ENCODE results near the gene CALML5. TPM values are rescaled to one million over a fixed set of nuclear protein-coding genes. Genes with fewer than 3 reads are reported as not detected.

CALML5 gene, protein sequence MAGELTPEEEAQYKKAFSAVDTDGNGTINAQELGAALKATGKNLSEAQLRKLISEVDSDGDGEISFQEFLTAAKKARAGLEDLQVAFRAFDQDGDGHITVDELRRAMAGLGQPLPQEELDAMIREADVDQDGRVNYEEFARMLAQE
- 16.6 TPM for total RNA-seq

DNA sequence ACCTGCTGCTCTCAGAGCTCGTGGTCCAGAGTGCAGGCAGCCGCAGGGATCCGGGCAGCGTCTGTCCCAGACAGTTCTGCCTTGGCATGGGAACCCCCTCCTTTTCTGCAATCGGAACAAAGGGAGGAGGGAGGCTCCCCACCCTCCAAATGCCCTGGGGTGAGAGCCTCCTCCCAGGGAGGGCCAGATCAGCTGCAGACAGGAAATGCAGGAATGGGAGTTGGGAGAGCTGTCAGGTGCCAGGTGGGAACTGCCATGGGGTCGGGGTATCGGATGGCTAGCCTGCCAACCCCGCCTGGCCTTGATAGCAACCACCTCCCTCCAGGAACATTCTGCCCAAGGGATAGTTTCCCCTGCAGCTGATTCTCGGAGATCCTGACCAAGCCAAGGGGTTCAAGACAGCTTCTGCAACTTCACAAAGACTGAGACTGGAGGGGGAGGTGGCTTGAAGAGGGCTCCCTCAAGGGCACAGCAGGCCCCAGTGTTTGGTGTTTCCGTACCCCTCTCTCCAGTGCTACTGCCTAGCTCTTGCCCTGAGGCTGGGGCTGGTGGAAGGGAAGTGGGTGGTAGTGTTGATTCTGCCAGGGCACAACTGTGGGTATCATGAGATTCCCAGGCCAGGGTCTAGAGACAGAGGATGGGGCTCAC lies at the start of gene CALML5:
Gene CALML5, minus strand, starts transcription at position 78 of the 648 bp plus-strand sequence. CDS start 132 bp downstream, outside the sequence.
- no peak for ATAC-seq

DNA sequence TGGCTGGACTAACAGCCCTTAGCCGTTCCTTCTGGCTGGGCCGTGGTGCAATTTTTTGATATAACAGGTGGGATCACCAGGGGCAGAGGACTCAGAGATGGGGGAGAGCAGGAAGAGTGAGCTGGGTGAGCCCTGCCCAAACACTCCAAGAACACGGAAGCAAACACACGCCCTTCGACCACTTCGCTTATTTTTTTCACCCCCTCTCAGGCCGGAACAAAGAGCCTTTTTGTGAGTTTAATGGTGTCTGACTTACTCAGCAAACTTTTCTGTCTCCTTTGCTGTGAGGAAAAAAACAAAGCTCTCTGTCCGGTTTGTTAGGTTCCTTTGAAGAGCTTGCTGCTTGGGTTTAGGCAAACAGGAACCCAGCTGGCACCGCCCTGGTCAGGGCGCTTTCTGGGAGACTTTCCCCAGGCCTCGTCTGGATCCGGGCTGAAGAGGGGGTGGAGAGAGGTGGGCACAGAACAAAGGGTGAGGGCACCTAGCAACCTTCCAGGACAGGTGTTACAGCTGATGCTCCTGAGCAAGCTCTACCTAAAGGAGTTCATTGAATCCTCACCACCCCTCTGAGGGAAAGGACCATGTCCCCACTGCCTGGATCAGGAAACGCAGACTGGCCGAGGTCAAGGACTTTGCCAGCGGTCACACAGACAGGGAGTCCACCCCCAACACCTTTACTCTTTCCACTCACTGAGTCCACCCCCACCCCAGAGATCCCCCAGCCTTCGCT lies 48.7 kb upstream of the CALML5 start:
- peak; percentile 14 for ATAC-seq

DNA sequence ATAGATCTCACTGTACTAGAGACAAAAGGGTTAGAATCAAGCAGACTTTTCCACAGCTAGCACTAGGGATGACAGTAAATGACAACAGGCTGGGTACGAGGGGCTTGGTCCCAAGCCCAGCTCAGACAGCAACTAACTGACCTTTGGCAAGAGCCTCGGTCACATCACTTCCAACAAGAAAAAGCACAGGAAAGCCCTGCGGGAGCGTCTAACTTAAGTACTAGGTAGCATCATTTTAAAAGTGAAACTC lies 48.2 kb upstream of the CALML5 start:
- ATAC-seq = no peak

DNA sequence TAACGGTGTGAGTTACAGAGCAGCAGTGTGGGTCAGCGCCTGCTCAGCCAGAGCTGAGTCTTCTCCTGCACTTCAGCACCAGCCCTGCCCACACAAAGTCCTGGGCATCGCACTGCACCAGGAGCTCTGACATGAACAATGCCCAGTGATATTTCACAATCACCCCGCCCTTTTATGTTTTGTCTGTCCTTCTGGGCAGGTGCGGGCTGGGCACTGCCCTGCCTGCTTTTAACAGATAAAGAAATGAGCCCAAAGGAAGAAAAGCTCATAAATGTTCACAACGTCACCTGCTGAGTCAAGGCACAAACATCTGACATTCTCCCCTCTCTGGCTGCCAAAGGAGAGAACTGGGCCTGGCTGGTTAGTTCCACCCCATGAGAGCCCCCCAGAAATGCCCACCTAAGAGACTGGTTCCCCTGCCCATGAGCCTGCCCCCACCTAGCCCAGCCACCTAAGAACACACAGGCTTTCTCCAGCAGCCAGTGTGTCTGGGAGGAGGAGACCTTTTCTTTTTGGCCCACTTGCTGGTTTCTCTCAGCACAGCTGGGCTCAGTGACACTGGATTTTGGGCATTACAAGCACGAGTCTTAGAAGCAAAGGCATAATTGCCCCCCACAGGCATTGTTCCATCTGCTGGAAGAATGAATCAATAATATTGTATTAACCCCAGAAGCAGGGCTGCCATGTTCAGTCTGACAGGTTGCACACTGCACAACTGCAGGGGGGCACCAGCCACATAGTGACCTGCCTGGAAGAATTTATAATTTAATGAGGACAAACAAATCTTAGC lies 47.7 kb upstream of the CALML5 start:
- ATAC-seq = peak; percentile 60

DNA sequence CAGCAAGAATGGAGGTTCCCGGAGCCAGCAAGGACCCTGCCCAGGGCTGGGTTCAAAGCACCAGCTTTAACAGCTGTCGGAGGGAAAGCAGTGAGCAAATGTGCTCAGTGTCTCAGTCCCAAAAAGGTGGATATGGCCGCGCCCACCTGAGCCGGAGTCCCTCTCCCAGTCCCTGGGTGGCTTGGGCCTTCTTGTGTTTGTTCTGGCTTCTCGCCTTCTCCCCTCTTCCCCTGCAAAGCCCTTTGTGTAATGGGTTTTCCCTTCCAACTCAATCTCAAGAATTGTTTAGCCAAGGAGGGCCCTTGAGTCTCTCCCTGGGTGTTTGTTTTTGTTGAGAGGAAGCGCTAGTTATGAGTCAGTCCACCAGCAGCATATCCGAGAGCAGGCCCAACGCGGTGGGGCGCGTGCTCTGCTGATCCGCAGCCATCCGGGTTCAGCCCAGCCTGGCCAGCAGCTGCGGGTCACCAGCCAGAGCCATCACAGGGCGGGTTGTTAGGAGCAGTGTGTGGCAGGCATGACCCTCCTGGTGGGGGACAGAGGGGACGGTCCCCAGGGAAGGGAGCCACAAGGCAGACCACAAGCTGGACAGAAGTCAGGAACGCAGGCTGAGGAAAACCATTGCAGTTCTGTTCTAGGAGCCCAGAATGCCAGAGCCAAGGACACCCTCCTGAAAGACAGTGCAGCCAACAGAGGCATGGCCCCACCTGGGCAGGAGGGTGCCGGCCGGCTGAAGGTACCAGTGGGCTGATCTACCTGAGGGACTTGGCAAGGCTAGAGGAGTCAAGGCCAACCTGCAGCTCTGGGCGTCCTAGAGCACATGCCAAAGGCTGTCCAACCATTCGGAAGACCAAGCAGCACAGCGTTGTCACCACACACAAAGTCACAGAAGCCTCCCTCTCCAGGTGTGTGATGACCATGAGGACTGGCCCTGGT lies 46.7 kb upstream of the CALML5 start:
- ATAC-seq = peak; percentile 60

DNA sequence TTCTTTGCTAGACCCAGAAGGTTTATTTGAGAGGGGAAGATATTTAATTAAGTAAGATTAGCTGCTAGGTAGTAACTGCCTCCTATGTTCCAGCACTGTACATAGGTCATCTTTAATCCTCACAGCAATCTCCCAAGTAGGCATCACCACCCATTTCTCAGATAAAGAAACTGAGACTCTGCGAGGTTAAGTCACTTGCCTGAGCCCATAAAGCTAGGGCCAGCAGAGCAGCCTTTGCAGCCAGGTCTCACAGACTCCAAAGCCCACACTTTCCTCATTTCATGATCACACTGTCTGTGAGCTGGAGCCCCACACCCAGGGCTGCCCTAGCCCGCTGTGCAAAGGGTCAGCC lies 46.0 kb upstream of the CALML5 start:
- no peak for ATAC-seq

DNA sequence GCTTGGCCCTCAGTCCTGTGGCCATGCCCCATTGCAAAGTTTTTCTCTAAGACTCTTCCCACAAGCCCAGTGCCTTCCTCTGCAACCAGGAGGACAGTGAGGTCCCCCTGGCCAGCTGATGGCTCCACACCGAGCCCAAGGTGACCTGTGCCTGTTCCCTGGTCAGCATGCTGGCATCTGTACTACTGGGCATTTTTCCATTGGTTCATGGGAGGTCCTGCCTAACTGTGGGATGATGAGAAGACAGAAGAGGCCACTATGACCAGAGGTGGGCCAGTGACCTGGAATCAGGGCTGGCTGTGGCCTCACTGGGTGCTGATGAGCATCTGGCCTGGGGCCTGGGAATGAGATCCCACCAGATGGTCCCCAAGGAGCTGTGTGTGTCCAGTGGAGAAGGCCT lies 45.6 kb upstream of the CALML5 start:
- ATAC-seq = no peak

DNA sequence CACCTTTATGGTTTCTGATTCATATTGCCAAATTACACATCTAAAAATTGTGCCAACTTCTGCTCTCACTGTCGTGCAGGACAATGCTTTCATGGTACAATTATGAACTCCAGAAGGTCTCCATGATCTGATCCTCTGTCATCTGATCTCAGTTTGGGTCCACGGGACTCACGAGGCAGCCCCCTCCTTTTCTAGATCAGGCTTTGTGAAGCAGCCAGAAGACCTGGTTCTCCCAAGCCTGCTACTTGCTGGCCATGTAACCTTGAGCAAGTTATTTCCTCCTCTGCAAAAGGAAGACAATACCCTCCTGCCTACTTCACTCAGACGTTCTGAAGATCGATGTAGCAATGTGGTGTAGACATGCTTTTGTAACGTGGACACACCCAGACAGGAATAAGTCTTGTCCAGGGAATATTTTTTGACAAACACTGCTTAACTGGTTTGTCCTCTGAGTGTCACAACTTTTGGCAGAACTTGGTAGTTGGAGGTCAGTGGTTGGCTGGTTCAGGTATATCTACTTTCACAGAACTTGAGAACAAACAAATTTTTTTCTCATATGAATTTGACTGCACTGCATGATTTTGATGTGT lies 44.9 kb upstream of the CALML5 start:
- peak; percentile 62 for ATAC-seq

DNA sequence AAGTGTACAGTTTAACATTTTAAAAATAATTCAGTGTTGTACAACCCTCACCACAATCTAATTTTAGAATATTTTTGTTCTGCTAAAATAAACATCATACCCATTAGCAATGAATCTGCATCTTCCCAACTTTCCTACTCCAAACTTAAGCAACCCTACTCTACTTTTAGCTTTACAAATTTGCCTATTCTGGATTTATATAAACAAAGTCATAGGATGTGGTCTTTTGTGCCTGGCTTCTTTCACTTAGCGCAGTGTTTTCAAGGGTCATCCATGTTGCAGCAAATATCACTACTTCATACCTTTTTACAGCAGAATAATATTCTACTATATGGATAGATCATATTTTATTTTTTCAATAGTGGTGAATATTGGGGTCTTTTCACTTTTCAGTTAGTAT lies 44.3 kb upstream of the CALML5 start:
- ATAC-seq = no peak

DNA sequence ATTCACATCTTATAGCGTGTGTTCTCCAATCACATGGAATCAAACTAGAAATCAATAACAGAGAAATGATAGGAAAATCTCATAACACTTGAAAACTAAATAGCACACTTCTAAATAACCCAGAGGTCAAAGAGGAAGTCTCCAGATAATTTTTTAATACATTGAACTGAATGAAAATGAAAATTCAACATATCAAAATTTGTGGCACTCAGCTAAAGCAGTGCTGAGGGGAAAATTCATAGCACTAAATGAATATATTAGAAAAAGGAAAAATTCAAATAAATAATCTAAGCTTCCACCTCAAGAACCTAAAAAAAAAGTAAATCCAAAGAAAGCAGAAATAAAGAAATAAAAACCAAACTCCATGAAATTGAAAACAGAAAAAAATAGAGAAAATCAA lies 42.7 kb upstream of the CALML5 start:
- ATAC-seq = no peak

DNA sequence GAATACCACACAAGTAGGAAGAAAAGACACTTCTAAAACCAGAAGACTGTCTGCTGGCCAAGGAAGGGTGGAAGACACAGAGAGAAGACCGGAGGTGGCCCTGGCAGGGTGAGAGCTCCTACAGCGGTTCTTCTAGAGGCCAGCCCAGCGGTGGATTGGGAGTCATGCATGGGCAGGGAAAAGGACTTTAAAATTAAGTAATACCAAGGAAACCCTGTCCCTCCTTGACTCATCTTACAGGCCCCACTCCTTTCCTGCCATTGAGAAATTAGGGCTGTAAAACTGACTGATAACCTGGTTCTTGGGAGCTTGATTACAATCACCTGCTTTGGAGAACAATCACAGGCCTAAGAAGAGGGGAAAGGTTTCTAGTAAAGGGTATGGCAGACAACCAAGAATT lies 41.5 kb upstream of the CALML5 start:
- ATAC-seq = no peak

DNA sequence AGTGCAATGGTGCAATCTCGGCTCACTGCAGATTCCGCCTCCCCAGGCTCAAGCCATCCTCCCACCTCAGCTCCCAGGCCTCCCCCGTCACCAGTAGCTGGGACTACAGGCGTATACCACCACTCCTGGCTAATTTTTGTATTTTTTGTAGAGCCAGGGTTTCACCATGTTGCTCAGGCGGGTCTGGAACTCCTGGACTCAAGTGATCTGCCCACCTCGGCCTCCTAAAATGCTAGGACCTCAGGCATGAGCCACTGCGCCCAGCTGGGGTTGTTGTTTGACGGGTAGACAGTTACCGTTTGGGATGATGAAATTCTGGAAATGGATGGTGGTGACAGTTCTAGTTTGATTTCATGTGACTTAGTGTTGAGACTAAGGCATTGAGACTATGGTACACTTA lies 40.7 kb upstream of the CALML5 start:
- ATAC-seq = no peak

DNA sequence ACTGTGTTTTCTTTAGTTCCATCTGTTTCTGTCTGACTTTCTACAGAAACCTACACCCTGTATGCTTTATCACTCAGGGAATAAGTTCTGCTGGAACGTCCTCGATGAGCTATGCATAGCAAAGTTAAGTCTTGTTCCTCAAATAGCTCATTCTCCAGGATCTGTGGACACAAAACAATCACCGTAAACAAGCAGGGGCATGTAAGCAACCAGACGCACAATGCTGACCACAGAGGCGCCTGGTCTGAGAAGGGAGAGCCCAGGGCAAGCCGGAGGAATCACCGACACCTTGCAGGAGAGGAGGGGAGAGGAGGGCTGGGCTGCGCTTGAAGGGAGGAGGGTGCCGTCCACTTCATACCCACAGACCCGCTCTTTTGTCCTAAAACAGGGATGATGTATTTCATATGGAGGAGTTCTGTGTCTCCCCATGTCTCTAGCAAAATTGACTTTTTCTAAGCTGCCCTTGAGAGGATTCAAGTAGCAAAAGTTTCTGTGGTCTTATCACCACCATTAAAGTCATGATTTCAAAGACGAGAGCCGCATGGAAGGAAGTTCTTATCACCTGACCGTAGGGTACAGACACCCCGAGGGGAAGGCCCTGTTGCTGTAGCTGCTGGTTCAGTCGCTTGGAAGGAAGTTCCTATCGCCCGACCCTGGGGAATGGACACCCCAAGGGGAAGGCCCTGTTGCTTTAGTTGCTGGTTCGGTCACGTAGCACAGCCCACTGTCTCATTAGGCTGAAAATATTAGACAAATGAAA lies 39.7 kb upstream of the CALML5 start:
- ATAC-seq = no peak

DNA sequence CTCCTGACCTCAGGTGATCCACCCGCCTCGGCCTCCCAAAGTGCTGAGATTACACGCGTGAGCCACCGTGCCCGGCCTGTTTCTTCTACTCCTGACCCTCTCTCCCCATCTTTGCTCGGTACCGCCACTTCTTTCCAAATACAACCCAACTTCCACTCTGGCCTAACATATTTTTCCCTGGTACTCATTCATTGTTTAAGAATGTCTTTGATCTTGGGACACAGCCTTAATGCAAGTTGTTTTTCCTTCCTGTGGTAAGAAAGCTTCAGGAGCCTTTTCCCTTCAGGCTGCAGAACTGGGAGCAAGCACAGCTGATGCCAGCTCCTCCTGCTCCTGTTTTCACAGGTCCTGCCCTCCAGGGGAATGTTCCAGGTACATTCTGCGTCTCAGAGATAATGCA lies 39.1 kb upstream of the CALML5 start:
- ATAC-seq = peak; percentile 22

DNA sequence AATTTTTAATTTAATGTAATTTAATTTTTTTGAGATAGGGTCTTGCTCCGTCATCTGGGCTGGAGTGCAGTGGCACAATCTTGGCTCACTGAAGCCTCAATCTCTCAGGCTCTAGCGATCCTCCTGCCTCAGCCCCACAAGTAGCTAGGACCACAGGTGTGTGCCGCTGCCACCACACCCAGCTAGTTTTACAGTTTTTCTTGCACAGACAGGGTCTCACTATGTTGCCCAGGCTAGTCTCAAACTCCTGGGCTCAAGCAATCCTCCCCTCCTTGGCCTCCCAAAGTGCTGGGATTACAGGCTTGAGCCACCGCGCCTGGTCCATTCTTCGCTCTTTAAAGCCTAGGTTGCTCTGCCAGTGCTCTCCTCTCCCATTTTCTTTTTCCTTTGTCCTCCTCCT lies 38.3 kb upstream of the CALML5 start:
- ATAC-seq = no peak

DNA sequence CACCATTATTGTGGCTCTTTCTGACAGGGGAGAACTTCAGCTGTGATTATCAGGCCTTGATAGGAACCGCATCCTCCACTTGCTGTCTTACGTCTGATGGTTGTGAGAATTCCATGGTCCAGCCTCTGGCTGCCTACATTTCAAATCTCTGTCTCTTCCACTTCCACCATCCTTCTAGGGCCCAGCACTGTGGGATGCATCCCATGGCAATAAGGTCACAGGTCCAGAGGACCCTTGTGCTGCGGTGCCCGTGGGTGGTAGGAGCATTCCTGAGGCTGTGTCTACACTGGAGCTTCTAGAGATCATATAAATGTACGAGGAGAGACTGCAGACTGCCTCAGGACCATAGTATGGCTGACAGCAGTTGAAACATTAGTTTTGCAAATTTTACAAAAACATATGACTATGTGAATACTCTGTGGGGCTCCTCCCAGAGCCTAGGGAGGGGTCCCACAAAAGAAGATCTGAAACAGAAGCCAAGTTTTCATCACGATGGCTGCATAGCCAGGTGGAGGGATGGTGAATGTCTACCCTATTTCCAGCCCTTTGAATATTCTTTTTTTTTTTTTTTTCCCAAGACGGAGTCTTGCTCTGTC lies 37.2 kb upstream of the CALML5 start:
- no peak for ATAC-seq

DNA sequence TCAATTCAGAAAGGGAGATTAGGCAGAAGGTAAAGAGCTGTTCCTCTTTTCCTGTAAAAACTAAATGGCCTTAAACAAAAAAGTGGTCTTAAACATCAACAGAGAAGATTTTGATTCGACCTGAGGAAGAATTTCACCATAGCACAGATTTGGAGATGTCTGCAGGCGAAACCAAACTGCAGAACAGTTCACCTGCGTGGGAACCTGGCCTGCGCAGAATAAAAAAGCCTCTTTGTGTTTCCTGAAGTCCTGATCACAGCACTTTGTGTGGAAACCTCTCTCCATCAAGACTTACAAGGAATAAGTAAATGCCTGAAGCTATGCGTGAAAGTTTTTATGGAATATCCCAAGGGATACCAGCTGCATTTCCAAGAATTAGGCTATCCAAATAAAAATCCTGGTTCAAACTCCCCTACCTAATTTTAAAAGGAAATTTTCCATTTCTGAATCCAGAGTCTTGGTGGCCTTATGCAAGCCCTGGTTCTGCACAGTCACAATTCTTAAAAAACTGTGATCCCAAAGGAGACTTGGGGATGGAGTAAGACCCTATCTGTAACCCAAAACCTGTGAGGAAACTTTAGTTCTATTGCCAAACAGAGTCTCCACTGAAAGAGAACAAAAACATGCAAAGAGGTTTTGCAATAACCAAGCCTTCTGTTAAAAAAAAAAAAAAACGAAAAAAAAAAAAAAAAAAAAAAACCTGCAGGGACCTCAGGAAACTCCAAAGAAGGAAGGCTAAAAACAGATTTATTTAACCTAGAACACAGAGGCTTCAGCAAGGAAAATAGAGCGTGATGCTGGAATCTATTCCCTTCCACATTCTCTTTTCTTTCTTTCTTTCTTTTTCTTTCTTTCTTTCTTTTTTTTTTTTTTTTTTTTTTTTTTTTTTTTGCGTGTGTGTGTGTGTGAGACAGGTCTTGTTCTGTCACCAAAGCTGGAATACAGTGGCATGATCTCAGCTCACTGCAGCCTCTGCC lies 35.8 kb upstream of the CALML5 start:
- no peak for ATAC-seq

DNA sequence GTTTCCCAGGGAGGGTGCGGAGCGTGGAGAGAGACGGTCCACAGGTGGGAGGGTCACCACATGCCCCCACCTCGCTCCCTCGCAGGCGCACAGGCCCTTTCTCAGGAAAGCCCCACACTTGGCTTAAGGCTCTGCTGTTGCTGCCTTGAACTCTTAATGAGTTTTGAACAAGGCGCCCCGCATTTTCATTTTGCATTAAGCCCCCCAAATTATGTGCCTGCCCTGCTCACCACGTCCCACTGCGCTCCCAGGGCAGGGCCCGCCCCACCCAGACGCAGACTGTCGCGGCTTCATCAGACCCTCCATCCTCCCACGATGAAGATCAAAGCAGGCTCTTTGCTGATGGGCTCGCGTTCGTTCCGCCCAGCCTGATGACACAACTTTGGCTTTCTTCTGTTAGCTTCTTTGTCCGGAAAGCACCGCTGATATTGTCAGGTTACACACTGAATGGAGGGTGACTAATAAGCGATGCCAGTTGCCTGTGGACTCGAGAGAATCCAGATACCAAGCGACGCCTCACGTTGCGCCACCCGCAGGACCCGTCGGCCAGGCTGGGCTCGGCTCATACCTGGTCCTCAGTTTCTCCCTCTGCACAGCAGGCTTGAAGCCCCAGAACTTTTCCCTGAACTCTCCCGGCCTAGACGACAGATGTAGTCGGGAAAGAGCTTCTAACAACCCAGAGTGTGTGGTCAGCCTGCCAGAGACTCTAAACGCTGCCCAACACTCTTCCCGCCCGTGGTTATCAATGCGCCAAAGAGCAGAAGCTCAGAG lies 34.9 kb upstream of the CALML5 start:
- ATAC-seq = peak; percentile 63
